ENCODE results near the gene HRCT1. TPM values are rescaled to one million over a fixed set of nuclear protein-coding genes. Genes with fewer than 3 reads are reported as not detected.

HRCT1 gene
- total and polyA plus RNA-seq, 3 donors from 2014 or later = 2.5 to 7.1 (median 6.5) TPM

DNA sequence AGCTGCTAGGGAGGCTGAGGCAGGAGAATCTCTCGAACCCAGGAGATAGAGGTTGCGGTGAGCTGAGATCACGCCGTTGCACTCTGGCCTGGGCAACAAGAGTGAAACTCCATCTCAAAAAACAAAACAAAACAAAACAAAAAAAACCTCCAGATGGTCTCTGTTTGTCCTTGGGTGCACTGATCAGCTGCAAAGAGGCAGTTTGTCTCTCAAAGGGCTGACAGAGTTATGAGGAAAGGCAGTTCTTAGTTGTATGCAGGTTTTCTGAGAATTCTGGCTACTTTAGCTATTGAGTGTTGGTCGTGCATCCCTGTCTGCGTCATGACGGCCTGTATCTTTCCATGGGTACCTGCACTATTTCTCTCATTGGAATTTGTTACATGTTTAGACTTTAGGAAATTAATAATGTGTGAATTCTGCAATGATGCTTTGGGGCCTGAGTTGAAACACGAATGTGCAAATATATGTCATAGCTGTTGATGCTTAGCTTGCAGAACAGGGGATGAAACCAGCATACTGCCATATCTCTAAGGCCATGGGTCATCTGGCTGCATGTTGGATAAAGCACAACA is 33.8 kb downstream of the HRCT1 start:
- Histone ChIP-seq H3K27me3 (no peaks in the 10 kb centered on the region), H3K9me3 (no peaks in the 10 kb centered on the region), H3K36me3 (ENCODE audit: low read depth, missing control alignments) (no peaks in the 10 kb centered on the region), H3K4me1 (no peaks in the 10 kb centered on the region), H3K4me3 (no peak overlapping the region), H3K27ac (no peak overlapping the region)
- no peak for DNase-seq
- WGBS, 2 donors = 90 to 92% methylated on average over 8 of the region's 8 CpGs
- intact Hi-C loops (cut with DNase I; ENCODE audit: low total_unique reads) = no loop called here
- TF ChIP-seq, protein P1, sequence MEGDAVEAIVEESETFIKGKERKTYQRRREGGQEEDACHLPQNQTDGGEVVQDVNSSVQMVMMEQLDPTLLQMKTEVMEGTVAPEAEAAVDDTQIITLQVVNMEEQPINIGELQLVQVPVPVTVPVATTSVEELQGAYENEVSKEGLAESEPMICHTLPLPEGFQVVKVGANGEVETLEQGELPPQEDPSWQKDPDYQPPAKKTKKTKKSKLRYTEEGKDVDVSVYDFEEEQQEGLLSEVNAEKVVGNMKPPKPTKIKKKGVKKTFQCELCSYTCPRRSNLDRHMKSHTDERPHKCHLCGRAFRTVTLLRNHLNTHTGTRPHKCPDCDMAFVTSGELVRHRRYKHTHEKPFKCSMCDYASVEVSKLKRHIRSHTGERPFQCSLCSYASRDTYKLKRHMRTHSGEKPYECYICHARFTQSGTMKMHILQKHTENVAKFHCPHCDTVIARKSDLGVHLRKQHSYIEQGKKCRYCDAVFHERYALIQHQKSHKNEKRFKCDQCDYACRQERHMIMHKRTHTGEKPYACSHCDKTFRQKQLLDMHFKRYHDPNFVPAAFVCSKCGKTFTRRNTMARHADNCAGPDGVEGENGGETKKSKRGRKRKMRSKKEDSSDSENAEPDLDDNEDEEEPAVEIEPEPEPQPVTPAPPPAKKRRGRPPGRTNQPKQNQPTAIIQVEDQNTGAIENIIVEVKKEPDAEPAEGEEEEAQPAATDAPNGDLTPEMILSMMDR (IDR thresholded peaks at IDR 0.05) = no peak
- TF ChIP-seq POLR2A (IDR thresholded peaks at IDR 0.05) = no peak

DNA sequence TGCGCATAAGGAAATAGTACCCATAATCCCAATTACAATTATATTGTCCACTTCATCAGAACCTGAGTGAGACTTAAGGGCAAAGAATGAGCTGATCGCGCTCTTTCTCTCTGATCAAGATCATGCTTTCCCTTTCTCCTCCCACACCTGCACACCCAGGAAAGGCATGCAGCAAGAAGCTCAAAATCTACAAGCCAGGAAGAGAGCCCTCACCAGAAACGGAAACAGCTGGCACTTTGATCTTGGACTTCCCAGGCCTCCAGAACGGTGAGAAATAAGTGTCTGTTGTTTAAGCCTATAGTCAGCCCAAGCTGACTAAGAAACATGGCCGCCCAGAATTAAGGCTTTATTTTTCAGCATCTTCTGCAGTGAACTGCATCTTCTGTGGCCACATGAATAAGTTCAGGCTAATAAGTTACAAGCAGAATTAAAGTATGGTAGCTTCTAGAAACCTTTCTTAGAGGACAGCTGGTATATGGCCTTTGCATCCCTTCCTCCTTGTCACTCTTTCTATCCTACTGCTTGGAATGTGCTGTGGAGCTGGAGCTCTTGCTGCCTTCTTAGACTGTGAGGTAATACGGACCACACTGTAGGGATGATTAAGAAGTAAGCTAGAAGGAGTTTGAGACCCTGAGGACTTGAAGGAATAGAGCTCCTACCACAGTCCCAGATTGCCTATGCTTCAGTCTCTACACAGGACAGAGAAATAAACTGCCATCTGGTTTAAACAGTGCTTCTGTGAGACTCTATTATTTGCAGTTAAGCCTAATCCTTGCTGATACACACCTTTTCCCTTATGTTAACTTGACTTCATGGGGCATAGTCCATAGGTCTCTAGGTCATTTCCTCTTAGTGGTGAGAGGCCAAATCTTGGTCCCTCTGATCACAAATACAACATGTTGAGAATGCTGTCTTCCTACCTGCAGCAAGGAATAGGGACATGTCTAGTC is 34.7 kb downstream of the HRCT1 start:
- Histone ChIP-seq H3K36me3 (ENCODE audit: low read depth, missing control alignments) (no peaks in the 10 kb centered on the region), H3K27ac (no peak overlapping the region), H3K9me3 (no peaks in the 10 kb centered on the region), H3K27me3 (no peaks in the 10 kb centered on the region), H3K4me1 (peaks cover 5% of the 10 kb centered on the region), H3K4me3 (no peak overlapping the region)
- DNase-seq = no peak
- 79 to 82% methylated on average over 7 of the region's 7 CpGs for WGBS, 2 donors
- no peak for TF ChIP-seq POLR2A (IDR thresholded peaks at IDR 0.05)
- TF ChIP-seq, protein P1 (IDR thresholded peaks at IDR 0.05) = no peak
- intact Hi-C loops (cut with DNase I; ENCODE audit: low total_unique reads) = no loop called here

DNA sequence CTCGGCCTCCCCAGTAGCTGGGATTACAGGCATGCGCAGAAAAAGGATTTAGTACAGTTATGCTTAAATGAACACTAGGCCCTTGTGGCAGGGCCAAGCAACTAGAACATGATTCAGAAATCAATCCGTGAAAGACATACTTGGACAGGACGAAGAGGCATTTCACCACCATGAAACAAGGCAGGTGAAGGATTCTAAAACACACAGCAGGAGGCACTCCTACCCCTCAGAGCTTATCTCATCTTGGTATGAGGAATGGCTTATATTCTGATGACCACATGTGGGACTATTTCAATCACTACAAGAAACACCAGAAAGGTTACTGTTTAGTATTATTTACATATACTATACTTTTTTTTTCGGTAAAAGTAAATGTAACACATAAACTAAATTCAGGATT is 36.3 kb downstream of the HRCT1 start:
- H3K9me3 ChIP-seq = no peaks in the 10 kb centered on the region
- no peak overlapping the region for H3K4me3 ChIP-seq
- DNase-seq = no peak
- H3K27me3 ChIP-seq = no peaks in the 10 kb centered on the region
- TF ChIP-seq, protein P1 (IDR thresholded peaks at IDR 0.05) = no peak
- TF ChIP-seq POLR2A (IDR thresholded peaks at IDR 0.05) = no peak
- intact Hi-C loops (cut with DNase I; ENCODE audit: low total_unique reads) = no loop called here
- H3K27ac ChIP-seq = no peak overlapping the region
- 92 to 98% methylated on average over 5 of the region's 5 CpGs for WGBS, 2 donors
- H3K36me3 ChIP-seq (ENCODE audit: low read depth, missing control alignments) = no peaks in the 10 kb centered on the region
- peaks cover 5% of the 10 kb centered on the region for H3K4me1 ChIP-seq

DNA sequence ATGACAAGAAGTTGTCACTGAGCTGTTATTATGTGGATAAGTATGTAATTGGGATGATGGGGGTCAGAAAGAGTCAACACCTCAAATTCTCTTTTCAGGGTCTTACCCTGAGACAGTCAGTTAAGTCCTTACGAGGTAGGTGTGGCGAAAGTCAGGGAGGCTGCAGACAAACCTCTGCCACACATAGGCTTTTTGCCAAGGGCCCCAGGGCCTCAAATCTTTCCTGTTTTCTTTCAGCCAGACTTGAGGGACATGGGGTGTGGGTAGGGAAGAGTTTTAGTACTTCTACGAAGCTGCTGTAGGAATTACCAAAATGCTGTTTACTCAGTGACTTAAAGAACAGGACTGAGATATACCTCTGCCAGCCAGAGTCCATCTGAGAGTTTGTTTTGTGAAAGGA is 38.2 kb downstream of the HRCT1 start:
- Histone ChIP-seq H3K4me3 (no peak overlapping the region), H3K27ac (no peak overlapping the region), H3K36me3 (ENCODE audit: low read depth, missing control alignments) (no peaks in the 10 kb centered on the region), H3K9me3 (no peaks in the 10 kb centered on the region), H3K4me1 (peaks cover 5% of the 10 kb centered on the region), H3K27me3 (no peaks in the 10 kb centered on the region)
- no peak for DNase-seq
- intact Hi-C loops (cut with DNase I; ENCODE audit: low total_unique reads) = no loop called here
- WGBS, 2 donors = 95 to 97% methylated on average over 3 of the region's 3 CpGs
- TF ChIP-seq POLR2A (IDR thresholded peaks at IDR 0.05) = no peak
- TF ChIP-seq, protein P1 (IDR thresholded peaks at IDR 0.05) = no peak

Data from testis (tissue), 3 donors.